ENCODE data around the gene MFNG. TPM values are rescaled to one million over a fixed set of nuclear protein-coding genes. Genes with fewer than 3 reads are reported as not detected.
A peak's percentile ranks its signal among the peaks of the same experiment; 100 is the strongest.

MFNG gene
- total RNA-seq, 4 donors from 2014 or later, result 12.4 to 47.0 (median 26.5) TPM

- TF ChIP-seq POLR2A (IDR thresholded peaks at IDR 0.05), result no peak
- no peak for TF ChIP-seq CTCF (IDR thresholded peaks at IDR 0.05)
- DNase-seq, result no peak
- no peak overlapping the region for H3K4me3 ChIP-seq
- no peaks in the 10 kb centered on the region for H3K27me3 ChIP-seq
- peaks cover 0 to 43% (median 1%) of the 10 kb centered on the region in 4 donors for H3K4me1 ChIP-seq
- H3K27ac ChIP-seq, result no peak overlapping the region
- H3K36me3 ChIP-seq, result peaks cover 0 to 59% (median 0%) of the 10 kb centered on the region in 3 donors
- H3K9me3 ChIP-seq, result no peaks in the 10 kb centered on the region
Observed at GRCh38 chr22:37497062-37497599, 10.9 kb upstream of the MFNG start.

- Histone ChIP-seq H3K9me3 (no peaks in the 10 kb centered on the region), H3K27ac (no peak overlapping the region), H3K4me1 (peaks cover 0 to 40% (median 0%) of the 10 kb centered on the region in 4 donors), H3K27me3 (no peaks in the 10 kb centered on the region), H3K36me3 (peaks cover 0 to 63% (median 0%) of the 10 kb centered on the region in 3 donors), H3K4me3 (no peak overlapping the region)
- TF ChIP-seq POLR2A (IDR thresholded peaks at IDR 0.05) (no peak), CTCF (IDR thresholded peaks at IDR 0.05) (no peak)
- DNase-seq, result no peak
Observed at GRCh38 chr22:37496651-37497050, 10.5 kb upstream of the MFNG start.

GRCh38 chr22:37493979-37494378 lies 7.8 kb upstream of the MFNG start:
- H3K27ac ChIP-seq, result no peak overlapping the region
- H3K4me3 ChIP-seq, result no peak overlapping the region
- no peak for TF ChIP-seq CTCF (IDR thresholded peaks at IDR 0.05)
- TF ChIP-seq POLR2A (IDR thresholded peaks at IDR 0.05), result no peak
- no peak for DNase-seq
- H3K4me1 ChIP-seq, result peaks cover 0 to 15% (median 0%) of the 10 kb centered on the region in 4 donors
- H3K9me3 ChIP-seq, result no peaks in the 10 kb centered on the region
- no peaks in the 10 kb centered on the region for H3K27me3 ChIP-seq
- peaks cover 0 to 75% (median 0%) of the 10 kb centered on the region in 3 donors for H3K36me3 ChIP-seq

GRCh38 chr22:37492428-37493344 lies 6.5 kb upstream of the MFNG start:
- Histone ChIP-seq H3K4me3 (no peak overlapping the region), H3K4me1 (peaks cover 0 to 4% (median 0%) of the 10 kb centered on the region in 4 donors), H3K36me3 (peaks cover 0 to 71% (median 0%) of the 10 kb centered on the region in 3 donors), H3K27ac (peak overlapping the region in 1 of 4 donors; percentile 9), H3K27me3 (no peaks in the 10 kb centered on the region), H3K9me3 (no peaks in the 10 kb centered on the region)
- TF ChIP-seq POLR2A (IDR thresholded peaks at IDR 0.05) (no peak), CTCF (IDR thresholded peaks at IDR 0.05) (peak in 3 of 6 experiments; percentile 30 to 46 (median 34))
- DNase-seq, result peak in 2 of 3 donors; percentile 40 to 73

- Histone ChIP-seq H3K27me3 (no peaks in the 10 kb centered on the region), H3K27ac (no peak overlapping the region), H3K4me1 (peaks cover 0 to 12% (median 2%) of the 10 kb centered on the region in 4 donors), H3K4me3 (no peak overlapping the region), H3K36me3 (peaks cover 0 to 62% (median 0%) of the 10 kb centered on the region in 3 donors), H3K9me3 (no peaks in the 10 kb centered on the region)
- TF ChIP-seq POLR2A (IDR thresholded peaks at IDR 0.05) (no peak), CTCF (IDR thresholded peaks at IDR 0.05) (no peak)
- DNase-seq, result no peak
Observed at GRCh38 chr22:37491559-37492427, 5.6 kb upstream of the MFNG start.
